GM18502 (cell line): ENCODE data around the gene GPD2.
"Not testable (repeated sequence)": the region's sequence is repeated elsewhere in the genome, so short reads cannot be mapped to it uniquely, and the experiment has no call there.

Source experiments
- ATAC-seq: cut with Tn5 transposase; IDR thresholded peaks from one replicate; pipeline ENCODE4 v1.9.1; 2021; ENCODE audit warnings: mild to moderate bottlenecking; ENCODE audit not compliant: unreplicated experiment, poor library complexity

Gene GPD2

DNA sequence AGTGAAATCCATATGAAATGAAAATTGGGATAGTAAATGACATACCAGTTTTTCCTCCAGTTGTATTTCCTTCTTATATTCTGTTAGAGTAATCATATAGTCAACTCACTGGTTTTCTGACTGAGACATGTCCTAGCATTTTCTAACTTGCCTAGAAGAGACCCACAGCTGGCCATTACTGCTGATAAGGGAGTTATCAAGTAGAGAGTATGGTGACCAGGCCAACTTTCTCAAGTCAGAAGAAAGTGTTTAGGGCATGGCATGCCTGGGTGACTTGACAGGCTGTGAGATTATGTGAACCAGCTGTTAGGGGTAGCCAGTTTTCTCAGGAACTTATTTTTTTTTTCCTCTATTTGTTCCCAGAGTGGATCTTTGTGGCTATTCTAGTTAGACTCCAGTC lies 81.2 kb downstream of the GPD2 start:
- ATAC-seq = no peak

- no peak for ATAC-seq
These were observed 82.0 kb downstream of the GPD2 start for GRCh38 chr2:156518138-156518537.

DNA sequence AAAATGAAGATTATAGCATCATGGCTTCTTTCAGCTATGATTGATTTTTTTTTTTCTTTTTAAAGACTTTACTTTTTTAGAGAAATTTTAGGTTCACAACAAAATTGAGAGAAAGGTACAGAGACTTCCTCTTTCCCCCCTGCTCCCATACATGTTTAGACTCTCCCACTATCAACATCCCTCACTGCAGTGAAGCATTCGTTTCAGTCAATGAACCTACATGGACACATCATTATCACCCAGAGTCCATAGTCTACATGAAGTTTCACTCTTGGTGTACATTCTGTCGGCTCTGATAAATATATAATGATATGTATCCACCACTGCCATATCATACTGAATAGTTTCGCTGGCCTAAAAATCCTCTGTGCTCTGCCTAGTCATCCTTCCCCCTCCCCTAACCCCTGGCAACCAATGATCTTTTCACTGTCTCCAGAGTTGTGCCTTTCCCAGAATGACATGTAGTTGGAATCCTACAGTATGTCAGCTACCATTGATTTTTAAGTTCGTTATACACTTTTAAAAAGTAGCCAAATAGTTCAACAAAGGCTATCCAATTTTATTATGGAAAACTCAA lies 86.8 kb downstream of the GPD2 start:
- ATAC-seq = no peak

DNA sequence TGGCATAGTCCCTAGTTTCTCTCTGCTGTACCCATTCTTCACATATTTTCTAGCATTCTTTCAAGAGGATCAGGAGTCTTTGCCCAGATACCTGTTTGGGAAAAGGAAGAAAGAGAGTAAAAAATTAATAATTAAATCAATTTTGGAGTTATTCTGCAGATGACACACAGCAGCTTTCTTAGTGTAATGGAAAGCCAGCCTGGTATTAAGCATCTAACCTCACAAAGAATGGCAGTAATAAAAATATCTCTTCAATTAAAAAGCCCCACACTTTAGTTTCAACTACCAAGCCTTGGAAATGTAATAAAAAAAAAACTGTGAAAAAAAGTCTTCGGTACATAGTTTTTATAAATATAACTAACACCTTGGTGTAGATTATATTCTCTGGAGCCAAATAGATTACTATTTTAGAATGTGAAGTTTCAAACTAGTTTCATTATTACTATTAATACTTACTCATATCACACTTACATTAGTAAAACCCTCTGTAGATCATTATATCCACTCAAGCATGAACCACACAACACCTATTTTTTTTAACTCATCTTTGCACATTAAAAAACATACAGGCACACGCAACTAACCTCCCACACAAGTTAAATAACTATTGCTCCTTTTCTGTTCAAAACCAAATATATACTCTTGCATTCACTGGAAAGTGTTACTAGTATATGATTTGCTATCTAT lies 90.9 kb downstream of the GPD2 start:
- ATAC-seq = peak; percentile 98

DNA sequence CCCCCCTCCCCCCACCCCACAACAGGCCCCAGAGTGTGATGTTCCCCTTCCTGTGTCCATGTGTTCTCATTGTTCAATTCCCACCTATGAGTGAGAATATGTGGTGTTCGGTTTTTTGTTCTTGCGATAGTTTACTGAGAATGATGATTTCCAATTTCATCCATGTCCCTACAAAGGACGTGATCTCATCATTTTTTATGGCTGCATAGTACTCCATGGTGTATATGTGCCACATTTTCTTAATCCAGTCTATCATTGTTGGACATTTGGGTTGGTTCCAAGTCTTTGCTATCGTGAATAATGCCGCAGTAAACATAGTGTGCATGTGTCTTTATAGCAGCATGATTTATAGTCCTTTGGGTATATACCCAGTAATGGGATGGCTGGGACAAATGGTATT lies 92.4 kb downstream of the GPD2 start:
- not testable (repeated sequence) for ATAC-seq

GRCh38 chr2:156532989-156533388 lies 96.8 kb downstream of the GPD2 start:
- peak; percentile 67 for ATAC-seq

DNA sequence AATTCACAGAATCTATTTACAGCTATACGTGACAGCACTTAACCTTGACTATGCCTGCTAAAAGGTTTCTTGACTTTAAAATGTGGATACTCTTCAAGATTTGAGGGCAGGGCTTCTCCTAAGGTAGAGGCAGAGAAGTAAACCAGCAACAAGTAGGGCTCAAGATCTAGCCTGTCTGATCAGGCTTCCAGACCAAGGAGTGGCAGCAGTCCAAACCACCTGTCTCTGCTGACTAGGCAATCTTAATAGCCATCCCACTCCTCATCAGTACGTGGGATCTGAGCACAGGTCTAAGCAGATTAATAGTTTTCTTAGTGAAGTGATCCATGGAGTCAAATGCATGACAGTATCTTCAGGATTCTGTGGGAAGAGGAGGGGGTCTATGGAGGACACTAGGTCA lies 100.4 kb downstream of the GPD2 start:
- no peak for ATAC-seq

GRCh38 chr2:156537141-156537540 lies 101.0 kb downstream of the GPD2 start:
- no peak for ATAC-seq

DNA sequence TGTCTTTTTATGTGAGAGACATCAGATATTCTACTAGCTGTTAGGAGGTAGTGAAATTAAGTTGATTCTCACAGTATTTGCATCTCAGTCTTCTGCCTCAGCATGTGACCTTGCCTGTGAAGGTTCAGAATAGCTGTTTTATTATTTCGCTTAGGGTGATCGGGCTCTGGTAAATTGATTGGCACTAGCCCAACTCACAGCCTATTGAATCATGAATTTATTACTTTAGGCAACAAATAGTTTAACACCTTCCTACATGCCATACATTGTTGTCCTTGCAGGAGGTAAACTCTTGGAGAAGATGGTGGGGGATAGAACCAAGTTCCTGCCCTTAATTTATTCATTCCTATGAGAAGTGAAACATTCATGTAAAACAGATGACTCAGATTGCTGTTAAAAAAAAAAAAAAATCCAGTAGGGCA lies 101.9 kb downstream of the GPD2 start:
- ATAC-seq = peak; percentile 76

DNA sequence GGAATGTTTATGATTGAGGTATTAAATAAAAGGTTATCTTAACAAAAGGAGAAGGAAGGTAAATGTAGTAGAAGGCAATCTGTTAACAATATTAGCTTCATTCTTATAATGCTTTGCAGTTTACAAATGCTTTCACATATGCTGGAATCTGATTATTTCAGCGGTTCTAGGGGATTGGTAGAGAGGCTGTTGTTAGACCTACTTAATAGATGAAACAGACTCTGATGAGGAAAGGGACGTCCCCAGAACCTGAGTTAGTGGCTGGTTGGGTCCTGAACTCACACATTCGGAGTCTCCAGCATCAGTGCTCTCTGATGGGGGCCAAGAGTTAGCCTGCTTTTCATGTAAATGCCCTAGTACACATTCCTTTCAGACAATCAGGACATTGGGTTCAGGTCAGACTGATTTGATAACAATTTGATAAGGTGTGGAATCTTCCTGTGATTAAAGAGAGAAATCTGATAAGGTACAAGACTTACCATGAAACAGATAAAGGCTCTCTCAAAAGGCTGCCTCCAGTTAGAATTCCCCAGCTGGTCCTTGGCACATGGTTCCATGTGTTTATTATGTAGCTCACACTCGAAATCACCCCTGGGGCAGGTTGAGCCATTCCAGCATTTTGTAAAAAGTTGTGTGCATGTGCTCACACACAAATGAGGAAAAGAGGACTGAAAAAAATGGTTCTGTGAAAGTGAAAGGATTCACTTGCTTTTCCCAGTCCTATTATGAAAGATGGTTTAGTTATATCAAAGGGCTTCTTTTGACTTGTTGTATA lies 103.1 kb downstream of the GPD2 start:
- no peak for ATAC-seq

DNA sequence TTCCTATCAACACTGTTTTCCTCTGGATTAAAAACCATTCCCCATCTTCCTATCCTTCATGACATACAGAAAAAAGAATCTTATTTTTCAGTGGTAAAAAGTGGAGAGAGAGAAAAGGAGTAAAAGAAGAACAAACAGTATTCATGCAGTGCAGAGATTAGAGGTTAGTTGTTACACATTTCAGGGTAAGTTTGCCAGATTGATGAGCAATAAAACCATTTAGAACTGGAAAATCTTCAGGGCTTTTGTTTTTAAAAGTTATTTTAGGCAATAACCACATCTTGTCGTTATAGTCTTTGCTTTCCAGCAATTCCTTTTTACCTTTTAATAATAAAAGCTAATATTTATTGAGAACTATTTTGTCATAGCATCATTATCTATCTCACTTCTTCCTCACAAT lies 104.5 kb downstream of the GPD2 start:
- ATAC-seq = no peak

DNA sequence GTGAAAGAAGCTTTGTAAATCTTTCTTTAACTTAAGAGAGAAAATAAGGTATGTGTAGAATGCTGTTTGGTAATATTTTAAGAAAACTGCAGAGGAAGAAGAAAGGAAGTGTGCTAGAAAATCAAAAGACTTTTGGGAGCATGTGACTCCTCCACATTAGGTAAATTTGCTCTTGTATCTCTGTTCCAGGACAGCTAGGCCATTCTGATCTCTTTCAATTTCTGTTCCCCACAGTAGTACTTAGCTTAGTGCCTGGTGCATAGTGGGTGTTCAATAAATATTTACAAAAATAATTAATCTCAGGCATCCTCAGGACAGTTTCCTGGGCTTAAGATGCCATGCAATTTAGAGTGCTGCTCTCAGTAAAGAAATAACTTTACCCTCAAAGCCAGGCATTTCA lies 105.0 kb downstream of the GPD2 start:
- peak; percentile 33 for ATAC-seq

- ATAC-seq = no peak
These were observed 105.5 kb downstream of the GPD2 start for GRCh38 chr2:156541706-156542105.

- ATAC-seq = no peak
These were observed 112.2 kb downstream of the GPD2 start for GRCh38 chr2:156548413-156548812.

DNA sequence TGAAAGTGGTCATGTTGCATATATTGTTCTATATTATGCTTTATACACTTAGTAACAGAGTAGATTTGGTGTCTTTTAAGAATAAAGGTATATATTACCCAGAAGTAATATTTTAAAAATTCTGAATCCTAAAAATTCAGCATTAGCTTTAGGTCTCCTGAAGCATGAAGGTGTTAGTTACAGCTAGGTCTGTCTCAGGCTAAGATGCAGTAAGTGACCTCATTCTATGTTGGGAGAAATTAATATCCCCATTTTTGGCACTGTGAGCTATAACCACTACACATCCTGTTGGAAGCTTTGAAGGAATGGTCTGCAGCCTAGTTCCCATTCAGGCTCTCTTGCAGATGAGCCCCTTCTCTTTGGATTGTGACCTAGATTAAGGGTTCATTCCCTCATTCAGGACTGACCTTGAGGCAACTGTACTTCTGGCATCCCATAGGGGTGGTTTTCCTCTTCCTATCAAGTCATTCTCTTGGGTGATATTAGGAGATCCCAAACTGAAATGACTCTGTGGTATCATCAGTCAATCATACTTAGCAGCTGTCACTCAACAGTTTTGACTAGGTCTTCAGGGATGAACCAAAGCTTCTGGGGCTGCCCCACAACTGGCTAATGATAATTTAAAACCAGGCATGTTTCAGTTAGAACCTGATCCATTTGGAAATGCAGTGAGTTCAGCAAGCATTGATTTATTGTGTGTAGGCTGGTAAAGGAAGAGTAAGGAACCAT lies 117.7 kb downstream of the GPD2 start:
- ATAC-seq = no peak

- no peak for ATAC-seq
These were observed 125.1 kb downstream of the GPD2 start for GRCh38 chr2:156561326-156561725.

DNA sequence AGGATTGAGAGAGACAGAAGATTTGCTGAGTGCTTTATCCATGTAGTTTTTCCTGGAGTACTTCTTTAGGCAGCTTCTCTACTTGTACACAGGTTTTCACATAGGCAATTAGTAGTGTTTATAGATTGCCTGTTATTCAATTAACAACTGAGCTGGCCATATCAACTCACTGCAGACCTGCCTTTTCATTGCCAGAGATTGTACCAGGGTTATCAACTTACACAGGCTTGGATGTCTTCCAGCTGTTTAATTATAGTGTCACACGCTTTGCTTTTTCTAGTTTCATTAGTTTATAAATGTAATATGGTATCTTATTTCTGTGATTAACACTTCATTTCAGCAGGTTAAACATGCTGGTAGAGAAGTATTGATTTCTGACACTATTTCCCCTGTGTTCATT lies 125.9 kb downstream of the GPD2 start:
- ATAC-seq = no peak

GRCh38 chr2:156563994-156564753 lies 128.0 kb downstream of the GPD2 start:
- ATAC-seq = no peak

DNA sequence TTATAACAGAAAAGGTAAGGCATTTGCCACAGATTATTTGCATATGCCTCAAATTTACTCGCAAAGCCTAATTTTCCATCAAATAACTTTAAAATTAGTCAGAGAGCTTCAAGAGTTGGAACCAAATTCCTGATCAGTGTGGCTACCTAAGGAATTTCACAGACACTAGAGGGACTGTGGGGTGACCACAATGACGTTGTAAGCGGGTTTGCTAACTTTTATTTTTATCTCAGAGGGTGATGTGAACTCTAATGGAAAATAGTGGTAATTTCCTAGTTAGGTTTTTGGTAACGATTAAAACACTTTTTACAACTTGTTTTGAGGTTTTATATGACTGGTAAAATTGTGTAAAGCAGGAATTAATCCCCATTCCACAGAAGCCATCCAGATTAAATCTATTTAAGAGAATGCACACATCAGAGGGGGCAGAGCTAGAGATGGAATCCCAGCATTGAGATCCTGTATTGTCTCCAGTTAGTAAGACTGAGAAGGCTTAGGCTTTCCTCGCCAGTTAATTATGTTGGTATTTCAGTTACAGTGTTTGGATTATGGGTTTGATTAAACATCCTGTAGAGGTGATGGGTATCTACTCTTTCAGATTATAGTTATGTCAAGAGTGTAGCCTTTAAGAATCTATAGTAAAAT lies 129.0 kb downstream of the GPD2 start:
- ATAC-seq = no peak

GRCh38 chr2:156573710-156574109 lies 137.5 kb downstream of the GPD2 start:
- peak; percentile 79 for ATAC-seq
